Measurements from ENCODE around the gene TFF2.

TFF2 gene

DNA sequence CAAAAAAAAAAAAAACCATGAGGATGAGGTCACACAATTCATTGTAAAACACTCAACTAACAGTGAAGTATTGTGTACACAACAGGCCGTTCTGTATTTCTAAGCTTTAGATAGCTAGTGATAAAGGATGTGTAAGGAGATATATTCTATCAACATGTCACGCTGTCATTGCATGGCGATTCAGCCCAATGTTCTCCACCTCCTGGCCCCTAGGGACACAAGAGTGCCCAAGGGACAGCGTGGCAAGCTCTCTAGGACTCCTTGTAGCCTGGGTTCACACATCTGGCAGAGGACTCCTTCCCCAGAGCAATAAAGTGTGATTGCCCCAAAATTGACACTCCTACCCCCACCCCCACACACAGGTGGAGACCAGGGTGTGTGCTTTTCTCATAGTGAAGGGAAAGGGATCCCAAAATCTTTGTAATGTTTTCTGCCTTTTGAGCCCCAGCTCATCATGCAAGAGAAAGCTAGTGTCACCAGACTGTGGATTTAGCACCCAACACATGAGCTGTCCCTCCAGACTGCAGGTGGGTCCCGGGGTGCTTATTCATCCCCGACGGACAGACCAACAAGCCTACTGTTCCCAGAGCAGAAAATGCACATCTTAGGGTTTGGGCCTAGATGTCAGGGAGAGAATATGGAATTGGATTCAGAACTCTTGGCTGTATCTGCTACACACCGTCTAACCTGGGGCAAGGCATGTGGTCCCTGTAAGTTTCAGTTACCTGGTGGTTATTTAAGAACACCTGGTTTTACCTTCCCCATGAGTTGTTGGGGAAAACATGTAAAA is 33.6 kb upstream of the TFF2 start:
- no peak for DNase-seq (ENCODE audit: low spot score)

DNA sequence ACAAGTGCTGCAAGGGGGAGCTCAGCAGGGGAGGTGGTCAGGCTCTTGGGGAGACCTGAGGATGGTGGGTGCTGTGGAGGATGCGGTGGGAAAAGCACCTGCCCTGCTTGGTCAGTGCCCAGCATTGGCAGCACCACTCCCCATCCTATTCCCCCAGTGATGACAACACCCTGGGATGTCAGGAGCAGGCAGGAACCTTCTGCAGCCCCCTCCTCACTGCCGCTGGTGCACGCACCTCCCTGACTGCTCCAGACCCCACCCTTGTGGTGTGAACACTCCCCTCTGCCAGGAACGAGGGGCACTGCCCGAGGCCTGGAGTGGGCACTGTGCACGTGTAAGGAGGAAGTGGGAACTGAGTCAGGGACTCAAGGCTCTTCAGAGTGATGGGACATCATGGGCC is 32.5 kb upstream of the TFF2 start:
- no peak for DNase-seq (ENCODE audit: low spot score)

DNA sequence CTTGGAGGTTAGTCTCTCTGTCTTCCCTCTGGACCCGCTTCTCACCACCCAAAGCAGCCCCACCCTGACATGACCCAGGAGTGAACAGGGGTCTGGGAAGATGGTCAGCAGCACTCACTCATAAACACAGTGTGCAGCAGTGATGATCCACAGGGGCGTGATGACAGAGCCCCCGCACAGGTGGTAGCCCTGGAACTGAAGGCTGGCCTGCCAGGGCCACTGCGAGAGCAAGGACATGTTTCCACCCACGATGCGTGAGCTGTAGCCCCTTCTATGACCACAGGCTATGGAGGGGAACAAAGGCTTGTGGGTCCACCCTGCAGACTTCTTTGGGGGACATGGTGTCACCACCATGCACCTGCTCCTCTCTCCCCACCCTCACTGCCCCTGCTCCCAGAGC is 32.1 kb upstream of the TFF2 start:
- no peak for DNase-seq (ENCODE audit: low spot score)

- DNase-seq (ENCODE audit: low spot score), result no peak
Measured at GRCh38 chr21:42381347-42381984, 30.7 kb upstream of the TFF2 start.

DNA sequence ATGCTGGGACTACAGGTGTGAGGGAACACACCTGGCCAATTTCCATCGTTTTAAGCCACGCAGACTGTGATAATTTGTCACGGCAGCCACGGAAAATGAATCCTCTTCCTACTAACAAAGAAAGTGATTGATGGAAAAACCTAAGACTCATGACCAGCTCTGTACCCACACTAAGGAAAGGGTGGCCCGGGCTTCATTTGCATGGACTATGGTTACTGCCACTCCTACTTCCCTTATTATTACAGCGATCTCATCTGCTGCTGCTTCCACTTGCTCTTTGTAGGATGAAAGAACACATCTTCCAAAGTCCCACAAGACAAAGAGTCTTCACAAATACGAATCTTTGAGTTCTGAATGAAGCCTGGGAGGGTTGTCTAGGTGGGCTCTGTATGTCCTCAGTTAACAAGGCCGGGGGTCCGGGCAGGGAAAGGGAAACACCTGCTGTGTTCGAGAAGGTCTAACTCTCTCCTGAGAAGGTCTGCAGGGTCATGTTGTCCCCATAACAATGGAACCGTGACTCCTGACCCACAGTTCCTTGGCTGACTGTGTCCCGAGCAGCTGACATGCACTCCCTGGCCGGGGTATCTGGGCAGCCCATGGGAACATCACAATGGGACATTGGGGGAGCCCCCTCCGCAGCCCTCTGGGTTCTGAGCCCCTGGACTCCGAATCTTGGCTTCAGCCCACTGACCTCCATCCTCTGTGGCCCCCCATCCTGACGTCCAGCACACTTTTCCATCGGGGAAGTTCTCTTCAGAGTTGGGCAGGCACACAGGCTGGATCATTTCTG is 28.8 kb upstream of the TFF2 start:
- DNase-seq (ENCODE audit: low spot score), result no peak

GRCh38 chr21:42378418-42378817 is 27.6 kb upstream of the TFF2 start:
- no peak for DNase-seq (ENCODE audit: low spot score)

DNA sequence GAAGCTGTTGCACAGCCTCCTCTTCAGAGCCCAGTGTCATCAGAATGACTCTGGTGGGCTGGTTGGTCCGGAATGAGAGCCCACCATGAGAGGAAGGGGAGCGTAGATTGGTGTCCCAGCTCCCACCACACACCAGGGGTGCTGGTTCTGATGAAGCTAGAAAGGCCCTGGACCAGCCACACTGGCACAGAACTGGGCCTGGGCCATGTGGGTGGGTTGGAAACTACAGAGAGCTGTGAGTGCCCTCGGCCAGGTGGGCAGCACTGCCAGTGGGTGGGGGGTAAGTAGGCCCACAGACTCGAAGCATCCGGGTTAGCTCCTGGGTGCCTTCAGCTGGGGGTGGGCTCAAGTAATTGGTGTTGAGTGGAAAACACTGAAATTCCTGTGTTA is 27.2 kb upstream of the TFF2 start:
- no peak for DNase-seq (ENCODE audit: low spot score)

GRCh38 chr21:42377211-42377950 is 26.6 kb upstream of the TFF2 start:
- no peak for DNase-seq (ENCODE audit: low spot score)

GRCh38 chr21:42376338-42376982 is 25.7 kb upstream of the TFF2 start:
- no peak for DNase-seq (ENCODE audit: low spot score)

- DNase-seq (ENCODE audit: low spot score), result no peak
Measured at GRCh38 chr21:42375966-42376337, 25.2 kb upstream of the TFF2 start.

GRCh38 chr21:42375506-42375905 is 24.7 kb upstream of the TFF2 start:
- DNase-seq (ENCODE audit: low spot score), result no peak

DNA sequence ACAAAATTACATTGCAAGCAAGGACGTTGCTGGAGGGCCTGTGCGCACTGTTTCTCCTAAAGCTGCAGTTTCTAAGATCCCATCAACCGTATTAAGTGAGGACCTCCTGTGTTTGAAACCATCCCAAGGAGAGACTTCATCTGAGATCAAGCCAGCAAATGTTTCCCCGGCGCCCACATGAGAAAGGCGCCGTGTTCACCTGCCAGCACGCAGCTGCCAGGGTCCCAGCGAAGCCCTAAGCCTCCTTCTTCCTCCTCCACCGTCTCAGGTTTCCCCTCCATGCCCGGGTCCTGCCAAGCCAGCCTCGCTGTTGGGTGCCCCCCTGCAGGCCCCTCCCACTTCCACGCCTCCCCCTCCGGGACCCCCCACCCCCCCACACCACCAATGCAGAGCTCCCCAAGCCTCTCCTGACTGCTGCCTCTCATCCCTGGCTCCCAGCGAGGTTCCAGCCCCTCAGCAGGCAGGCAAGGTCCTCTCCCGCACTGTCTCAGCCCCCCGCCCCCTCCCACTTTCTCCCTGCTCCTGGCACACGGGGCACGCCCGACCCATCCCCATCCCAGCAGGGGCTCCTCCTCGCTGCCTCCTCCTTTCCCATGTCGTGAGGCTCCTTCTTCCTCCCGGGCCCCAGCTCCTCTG is 24.2 kb upstream of the TFF2 start:
- DNase-seq (ENCODE audit: low spot score), result no peak

DNA sequence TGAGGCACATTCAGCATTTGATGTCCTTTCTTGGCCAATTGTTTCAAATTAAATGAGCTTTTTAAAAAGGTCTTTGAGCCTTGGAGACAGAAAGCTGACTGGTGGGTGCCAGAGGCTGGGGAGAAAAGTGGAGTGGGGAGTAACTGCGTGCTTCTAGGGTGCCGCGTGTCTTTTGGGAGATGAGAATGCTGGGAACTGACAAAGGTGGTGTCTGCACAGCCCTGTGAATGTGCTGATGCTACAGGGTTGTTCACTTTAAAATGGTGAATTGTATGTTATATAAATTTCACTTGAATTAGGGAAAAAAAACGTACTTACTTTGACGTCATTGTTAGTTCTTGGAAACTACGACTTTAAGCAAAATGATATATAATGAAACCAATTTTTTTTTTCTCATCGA is 23.7 kb upstream of the TFF2 start:
- DNase-seq (ENCODE audit: low spot score), result no peak

DNA sequence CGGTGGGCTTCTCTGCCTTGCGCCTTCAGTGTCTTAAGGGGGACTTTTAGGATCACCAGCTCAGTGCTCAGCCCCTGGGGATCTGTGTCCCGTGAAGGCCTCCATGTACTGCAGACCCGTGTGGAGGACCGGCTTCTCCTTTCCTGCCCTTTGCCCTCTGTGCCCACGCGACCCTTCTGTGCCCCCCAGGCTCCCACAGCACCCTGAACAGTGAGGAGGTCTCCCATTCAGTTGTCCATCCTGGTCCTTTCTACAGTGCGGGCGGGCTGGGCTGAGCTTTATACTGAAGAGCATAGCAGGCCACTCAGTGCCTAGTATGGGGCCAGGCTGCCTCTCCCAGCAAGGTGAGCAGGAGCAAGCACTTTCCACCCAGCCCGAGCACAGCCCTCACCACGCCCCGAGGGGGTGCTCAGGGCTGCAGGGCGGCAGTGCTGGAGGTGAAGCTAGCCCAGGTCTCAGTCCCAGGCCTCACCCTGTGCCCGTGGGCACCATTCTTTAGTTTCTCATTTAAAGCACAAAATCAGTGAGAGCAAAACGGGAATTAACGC is 23.2 kb upstream of the TFF2 start:
- DNase-seq (ENCODE audit: low spot score), result no peak

DNA sequence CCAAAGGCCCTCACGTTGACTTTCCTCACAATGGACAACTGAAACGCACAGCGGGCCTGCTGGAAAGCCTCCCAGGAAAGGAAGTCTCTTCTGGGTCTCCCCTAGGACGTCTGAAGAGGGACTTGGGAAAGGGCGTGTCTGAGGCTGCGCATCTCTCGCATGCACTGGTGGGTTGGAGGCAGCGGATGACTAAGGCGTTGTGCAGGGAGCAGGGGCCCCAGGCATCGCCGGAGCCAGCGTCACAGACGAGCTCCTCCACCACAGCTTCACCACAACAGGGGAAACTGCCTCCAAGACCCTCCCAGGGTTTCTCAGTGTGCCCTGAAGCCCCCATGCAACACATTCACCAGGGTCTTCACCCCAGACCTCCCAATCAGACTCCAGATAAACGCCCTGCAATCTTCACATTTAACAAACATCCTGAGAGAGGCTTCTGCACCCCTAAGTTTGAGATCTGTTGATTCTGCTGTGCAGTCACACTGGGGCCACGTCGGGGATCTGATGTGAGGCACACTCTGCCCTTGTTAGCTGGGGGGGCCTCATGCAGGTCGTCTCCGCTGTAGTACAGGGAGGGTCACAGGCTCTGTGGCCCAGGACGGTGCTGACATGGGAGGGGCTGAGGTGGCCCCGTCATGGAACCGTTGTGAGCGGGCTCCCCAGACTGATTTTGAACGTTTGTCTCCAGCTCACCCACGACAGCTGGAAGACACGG is 22.6 kb upstream of the TFF2 start:
- DNase-seq (ENCODE audit: low spot score), result no peak

- DNase-seq (ENCODE audit: low spot score), result no peak
Measured at GRCh38 chr21:42370894-42371654, 20.3 kb upstream of the TFF2 start.

GRCh38 chr21:42369821-42370220 is 19.0 kb upstream of the TFF2 start:
- no peak for DNase-seq (ENCODE audit: low spot score)

DNA sequence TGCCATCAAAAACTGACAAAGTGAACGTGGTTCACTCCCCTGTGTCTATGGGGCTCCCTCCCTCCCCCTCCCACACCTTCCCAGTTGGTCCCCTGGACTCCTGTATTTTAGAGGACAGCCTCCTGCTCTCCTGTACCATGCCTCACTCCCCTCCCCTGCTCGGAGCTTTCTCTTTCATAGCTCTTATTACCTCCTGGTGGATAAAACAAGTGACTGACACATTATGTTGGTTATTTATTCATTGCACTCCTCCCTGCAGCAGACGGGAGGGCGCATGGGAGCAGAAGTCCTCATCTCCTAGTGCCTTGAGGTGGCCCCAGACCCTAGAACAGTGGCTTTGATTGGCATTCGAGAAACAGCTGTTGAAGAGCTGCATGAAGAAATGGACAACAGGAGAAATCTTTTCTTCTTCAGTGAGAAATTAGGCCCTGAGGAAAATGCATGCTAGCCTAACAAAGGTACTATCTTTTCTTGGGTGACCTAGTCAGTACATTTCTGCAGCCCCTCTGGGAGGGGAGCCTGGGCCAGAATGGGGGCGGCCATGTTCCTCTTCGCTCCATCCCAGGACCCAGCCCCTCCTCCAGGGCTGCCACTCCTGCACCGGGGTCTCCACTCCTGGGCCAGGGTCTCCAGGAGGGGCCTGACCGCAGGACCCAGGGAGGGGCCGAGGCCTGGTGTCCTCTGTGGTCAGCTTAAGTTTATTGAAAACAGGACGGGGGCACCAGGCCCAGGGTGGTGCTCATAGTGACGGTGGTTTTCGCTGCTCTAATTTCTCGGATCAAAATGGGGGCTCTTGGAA is 16.8 kb upstream of the TFF2 start:
- no peak for DNase-seq (ENCODE audit: low spot score)

All from putamen (tissue), 1 donor.